GM18505 (cell line): ENCODE results near the gene GATA5.
"Not testable (repeated sequence)": the region's sequence is repeated elsewhere in the genome, so short reads cannot be mapped to it uniquely, and the experiment has no call there.

Experiments
- ATAC-seq: cut with Tn5 transposase; IDR thresholded peaks from one replicate; pipeline ENCODE4 v1.9.1; 2021; ENCODE audit not compliant: unreplicated experiment
- POLR2A ChIP-seq: IDR thresholded peaks from 4 replicates; pipeline ENCODE4 v1.6.1; 2011; ENCODE audit warnings: borderline replicate concordance; ENCODE audit not compliant: insufficient read depth, insufficient read length; ENCODE audit errors: extremely low read depth

The GATA5 gene

GRCh38 chr20:62500237-62500864, 24.6 kb upstream of the GATA5 start:
- no peak for ATAC-seq
- no peak for TF ChIP-seq POLR2A

- no peak for TF ChIP-seq POLR2A
- ATAC-seq: no peak
Observed at GRCh38 chr20:62499758-62500236, 24.0 kb upstream of the GATA5 start.

GRCh38 chr20:62498874-62499273, 23.1 kb upstream of the GATA5 start:
- TF ChIP-seq POLR2A: no peak
- ATAC-seq: no peak

GRCh38 chr20:62496568-62497218, 20.9 kb upstream of the GATA5 start:
- no peak for TF ChIP-seq POLR2A
- ATAC-seq: no peak

- ATAC-seq: no peak
- no peak for TF ChIP-seq POLR2A
Observed at GRCh38 chr20:62495749-62496567, 20.2 kb upstream of the GATA5 start.

- no peak for TF ChIP-seq POLR2A
- ATAC-seq: no peak
Observed at GRCh38 chr20:62494980-62495748, 19.4 kb upstream of the GATA5 start.

GRCh38 chr20:62494537-62494936, 18.7 kb upstream of the GATA5 start:
- TF ChIP-seq POLR2A: no peak
- ATAC-seq: no peak

- TF ChIP-seq POLR2A: no peak
- no peak for ATAC-seq
Observed at GRCh38 chr20:62493886-62494285, 18.1 kb upstream of the GATA5 start.

- TF ChIP-seq POLR2A: no peak
- ATAC-seq: no peak
Observed at GRCh38 chr20:62493253-62493885, 17.6 kb upstream of the GATA5 start.

GRCh38 chr20:62492711-62493110, 16.9 kb upstream of the GATA5 start:
- no peak for TF ChIP-seq POLR2A
- ATAC-seq: no peak

GRCh38 chr20:62490783-62491182, 15.0 kb upstream of the GATA5 start:
- ATAC-seq: not testable (repeated sequence)

- no peak for TF ChIP-seq POLR2A
- no peak for ATAC-seq
Observed at GRCh38 chr20:62489932-62490263, 14.1 kb upstream of the GATA5 start.
